ENCODE data around the gene SH2D4B. TPM values are rescaled to one million over a fixed set of nuclear protein-coding genes. Genes with fewer than 3 reads are reported as not detected.

SH2D4B gene
- total RNA-seq, 1 experiment from 2014 or later, result 0.07 TPM

GRCh38 chr10:80630324-80630723 is 92.6 kb downstream of the SH2D4B start:
- Histone ChIP-seq H3K27me3 (ENCODE audit: low read length) (no peaks in the 10 kb centered on the region), H3K4me3 (ENCODE audit: low read length) (no peak overlapping the region), H3K4me1 (ENCODE audit: low read length) (no peaks in the 10 kb centered on the region), H3K27ac (ENCODE audit: low read length) (no peak overlapping the region), H4K20me1 (ENCODE audit: insufficient read depth, low read depth, low read length) (no peaks in the 10 kb centered on the region), H3K9me3 (ENCODE audit: low read length) (no peaks in the 10 kb centered on the region), H3K9me2 (replicated peaks; ENCODE audit: insufficient read depth, low read length) (no peaks in the 10 kb centered on the region), H3K9ac (ENCODE audit: low read length) (no peak overlapping the region), H3K79me2 (ENCODE audit: low read length) (no peaks in the 10 kb centered on the region), H3K4me2 (ENCODE audit: low read depth, low read length, poor library complexity, severe bottlenecking) (no peak overlapping the region), H3K36me3 (ENCODE audit: insufficient read depth, low read length) (no peaks in the 10 kb centered on the region), H2AFZ (ENCODE audit: low read length) (no peak overlapping the region)
- DNase-seq, result no peak

- H3K9me2 ChIP-seq (replicated peaks; ENCODE audit: insufficient read depth, low read length), result no peaks in the 10 kb centered on the region
- no peaks in the 10 kb centered on the region for H3K36me3 ChIP-seq (ENCODE audit: insufficient read depth, low read length)
- no peaks in the 10 kb centered on the region for H3K9me3 ChIP-seq (ENCODE audit: low read length)
- H3K4me3 ChIP-seq (ENCODE audit: low read length), result no peak overlapping the region
- no peak overlapping the region for H3K9ac ChIP-seq (ENCODE audit: low read length)
- H3K79me2 ChIP-seq (ENCODE audit: low read length), result no peaks in the 10 kb centered on the region
- H4K20me1 ChIP-seq (ENCODE audit: insufficient read depth, low read depth, low read length), result no peaks in the 10 kb centered on the region
- H2AFZ ChIP-seq (ENCODE audit: low read length), result no peak overlapping the region
- H3K4me2 ChIP-seq (ENCODE audit: low read depth, low read length, poor library complexity, severe bottlenecking), result no peak overlapping the region
- no peaks in the 10 kb centered on the region for H3K27me3 ChIP-seq (ENCODE audit: low read length)
- no peaks in the 10 kb centered on the region for H3K4me1 ChIP-seq (ENCODE audit: low read length)
- DNase-seq, result no peak
- H3K27ac ChIP-seq (ENCODE audit: low read length), result no peak overlapping the region
These were observed 95.0 kb downstream of the SH2D4B start for GRCh38 chr10:80632742-80633141.

GRCh38 chr10:80633383-80633860 is 95.7 kb downstream of the SH2D4B start:
- DNase-seq, result no peak
- Histone ChIP-seq H3K36me3 (ENCODE audit: insufficient read depth, low read length) (no peaks in the 10 kb centered on the region), H3K4me1 (ENCODE audit: low read length) (no peaks in the 10 kb centered on the region), H3K27me3 (ENCODE audit: low read length) (no peaks in the 10 kb centered on the region), H3K4me2 (ENCODE audit: low read depth, low read length, poor library complexity, severe bottlenecking) (no peak overlapping the region), H3K27ac (ENCODE audit: low read length) (no peak overlapping the region), H3K9me3 (ENCODE audit: low read length) (no peaks in the 10 kb centered on the region), H2AFZ (ENCODE audit: low read length) (no peak overlapping the region), H4K20me1 (ENCODE audit: insufficient read depth, low read depth, low read length) (no peaks in the 10 kb centered on the region), H3K9ac (ENCODE audit: low read length) (no peak overlapping the region), H3K4me3 (ENCODE audit: low read length) (no peak overlapping the region), H3K79me2 (ENCODE audit: low read length) (no peaks in the 10 kb centered on the region), H3K9me2 (replicated peaks; ENCODE audit: insufficient read depth, low read length) (no peaks in the 10 kb centered on the region)

GRCh38 chr10:80633910-80634309 is 96.2 kb downstream of the SH2D4B start:
- H3K9me2 ChIP-seq (replicated peaks; ENCODE audit: insufficient read depth, low read length), result no peaks in the 10 kb centered on the region
- H4K20me1 ChIP-seq (ENCODE audit: insufficient read depth, low read depth, low read length), result no peaks in the 10 kb centered on the region
- H3K9me3 ChIP-seq (ENCODE audit: low read length), result no peaks in the 10 kb centered on the region
- no peak for DNase-seq
- H3K4me2 ChIP-seq (ENCODE audit: low read depth, low read length, poor library complexity, severe bottlenecking), result no peak overlapping the region
- H2AFZ ChIP-seq (ENCODE audit: low read length), result no peak overlapping the region
- no peaks in the 10 kb centered on the region for H3K4me1 ChIP-seq (ENCODE audit: low read length)
- no peak overlapping the region for H3K4me3 ChIP-seq (ENCODE audit: low read length)
- H3K27ac ChIP-seq (ENCODE audit: low read length), result no peak overlapping the region
- no peak overlapping the region for H3K9ac ChIP-seq (ENCODE audit: low read length)
- no peaks in the 10 kb centered on the region for H3K27me3 ChIP-seq (ENCODE audit: low read length)
- no peaks in the 10 kb centered on the region for H3K79me2 ChIP-seq (ENCODE audit: low read length)
- H3K36me3 ChIP-seq (ENCODE audit: insufficient read depth, low read length), result no peaks in the 10 kb centered on the region

GRCh38 chr10:80642661-80643060 is 105.0 kb downstream of the SH2D4B start:
- Histone ChIP-seq H3K27ac (ENCODE audit: low read length) (no peak overlapping the region), H3K9me3 (ENCODE audit: low read length) (no peaks in the 10 kb centered on the region), H4K20me1 (ENCODE audit: insufficient read depth, low read depth, low read length) (no peaks in the 10 kb centered on the region), H3K9me2 (replicated peaks; ENCODE audit: insufficient read depth, low read length) (no peaks in the 10 kb centered on the region), H3K27me3 (ENCODE audit: low read length) (no peaks in the 10 kb centered on the region), H3K4me1 (ENCODE audit: low read length) (no peaks in the 10 kb centered on the region), H3K4me3 (ENCODE audit: low read length) (no peak overlapping the region), H3K79me2 (ENCODE audit: low read length) (no peaks in the 10 kb centered on the region), H3K9ac (ENCODE audit: low read length) (no peak overlapping the region), H3K36me3 (ENCODE audit: insufficient read depth, low read length) (no peaks in the 10 kb centered on the region), H3K4me2 (ENCODE audit: low read depth, low read length, poor library complexity, severe bottlenecking) (no peak overlapping the region), H2AFZ (ENCODE audit: low read length) (no peak overlapping the region)
- no peak for DNase-seq

- H3K4me2 ChIP-seq (ENCODE audit: low read depth, low read length, poor library complexity, severe bottlenecking), result no peak overlapping the region
- no peaks in the 10 kb centered on the region for H3K9me3 ChIP-seq (ENCODE audit: low read length)
- H3K9me2 ChIP-seq (replicated peaks; ENCODE audit: insufficient read depth, low read length), result no peaks in the 10 kb centered on the region
- no peaks in the 10 kb centered on the region for H3K4me1 ChIP-seq (ENCODE audit: low read length)
- no peaks in the 10 kb centered on the region for H3K27me3 ChIP-seq (ENCODE audit: low read length)
- DNase-seq, result no peak
- no peaks in the 10 kb centered on the region for H3K79me2 ChIP-seq (ENCODE audit: low read length)
- no peak overlapping the region for H2AFZ ChIP-seq (ENCODE audit: low read length)
- no peak overlapping the region for H3K27ac ChIP-seq (ENCODE audit: low read length)
- H3K9ac ChIP-seq (ENCODE audit: low read length), result no peak overlapping the region
- H3K36me3 ChIP-seq (ENCODE audit: insufficient read depth, low read length), result no peaks in the 10 kb centered on the region
- H3K4me3 ChIP-seq (ENCODE audit: low read length), result no peak overlapping the region
- H4K20me1 ChIP-seq (ENCODE audit: insufficient read depth, low read depth, low read length), result no peaks in the 10 kb centered on the region
These were observed 108.7 kb downstream of the SH2D4B start for GRCh38 chr10:80646366-80646765.

GRCh38 chr10:80647173-80647833 is 109.6 kb downstream of the SH2D4B start:
- no peak for DNase-seq
- H3K9ac ChIP-seq (ENCODE audit: low read length), result no peak overlapping the region

GRCh38 chr10:80648106-80648505 is 110.4 kb downstream of the SH2D4B start:
- DNase-seq, result no peak
- no peaks in the 10 kb centered on the region for H3K9me2 ChIP-seq (replicated peaks; ENCODE audit: insufficient read depth, low read length)
- H3K4me3 ChIP-seq (ENCODE audit: low read length), result no peak overlapping the region
- H3K4me2 ChIP-seq (ENCODE audit: low read depth, low read length, poor library complexity, severe bottlenecking), result no peak overlapping the region
- H3K9me3 ChIP-seq (ENCODE audit: low read length), result no peaks in the 10 kb centered on the region
- H4K20me1 ChIP-seq (ENCODE audit: insufficient read depth, low read depth, low read length), result no peaks in the 10 kb centered on the region
- H2AFZ ChIP-seq (ENCODE audit: low read length), result no peak overlapping the region
- no peaks in the 10 kb centered on the region for H3K4me1 ChIP-seq (ENCODE audit: low read length)
- H3K9ac ChIP-seq (ENCODE audit: low read length), result no peak overlapping the region
- H3K27ac ChIP-seq (ENCODE audit: low read length), result no peak overlapping the region
- no peaks in the 10 kb centered on the region for H3K36me3 ChIP-seq (ENCODE audit: insufficient read depth, low read length)
- no peaks in the 10 kb centered on the region for H3K79me2 ChIP-seq (ENCODE audit: low read length)
- no peaks in the 10 kb centered on the region for H3K27me3 ChIP-seq (ENCODE audit: low read length)

More at GRCh38 chr10:80647173-80647833, 109.6 kb downstream of the SH2D4B start:
- Histone ChIP-seq H3K79me2 (ENCODE audit: low read length) (no peaks in the 10 kb centered on the region), H3K27ac (ENCODE audit: low read length) (no peak overlapping the region), H3K36me3 (ENCODE audit: insufficient read depth, low read length) (no peaks in the 10 kb centered on the region), H3K4me2 (ENCODE audit: low read depth, low read length, poor library complexity, severe bottlenecking) (no peak overlapping the region), H3K9me3 (ENCODE audit: low read length) (no peaks in the 10 kb centered on the region), H3K9me2 (replicated peaks; ENCODE audit: insufficient read depth, low read length) (no peaks in the 10 kb centered on the region), H4K20me1 (ENCODE audit: insufficient read depth, low read depth, low read length) (no peaks in the 10 kb centered on the region), H3K4me3 (ENCODE audit: low read length) (no peak overlapping the region), H2AFZ (ENCODE audit: low read length) (no peak overlapping the region), H3K27me3 (ENCODE audit: low read length) (no peaks in the 10 kb centered on the region), H3K4me1 (ENCODE audit: low read length) (no peaks in the 10 kb centered on the region)
